ENCODE data around the gene MAPK7. TPM values are rescaled to one million over a fixed set of nuclear protein-coding genes. Genes with fewer than 3 reads are reported as not detected.

MAPK7 gene
- total and polyA plus RNA-seq, 2 of the 8 experiments (the other 6 are each of a cell fraction or from before 2014, with no cell fraction given) = 15.2 to 28.1 TPM

DNA sequence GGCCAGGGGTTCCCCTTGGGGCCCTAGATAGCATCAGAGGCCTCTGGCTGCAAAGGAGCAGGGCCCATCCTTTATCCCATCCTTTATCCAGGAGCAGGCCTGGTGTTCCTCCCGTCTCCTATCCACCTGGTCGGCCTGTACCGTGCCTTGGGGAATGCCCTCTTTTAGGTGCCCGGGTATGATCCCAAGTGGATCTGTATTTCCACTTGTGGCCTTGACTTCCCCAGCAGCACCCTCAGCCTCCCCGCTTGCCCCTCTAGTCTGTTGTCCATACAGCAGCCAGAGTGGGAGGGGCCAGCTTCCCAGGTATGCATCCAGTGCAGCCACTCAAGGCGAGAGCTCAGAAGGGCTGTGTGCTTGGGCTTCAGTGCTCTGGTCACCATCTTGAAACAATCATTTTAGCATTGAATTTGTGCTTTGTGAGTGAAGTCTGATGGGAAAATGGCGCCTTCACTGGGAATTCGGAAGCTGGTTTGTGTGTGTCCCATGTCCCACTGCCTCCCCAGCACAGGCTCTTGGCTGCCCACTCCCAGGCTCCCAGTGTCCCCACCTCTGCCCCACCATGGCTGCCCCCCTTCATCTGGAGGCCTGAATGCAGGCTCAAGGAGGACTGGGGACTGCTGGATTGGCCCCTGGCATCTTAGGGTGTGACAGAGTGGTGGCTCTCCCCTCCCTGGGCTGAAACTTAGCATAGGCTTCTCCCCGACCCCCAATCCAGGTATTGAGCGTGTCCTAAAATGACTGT lies 29.5 kb downstream of the MAPK7 start:
- Histone ChIP-seq H3K79me1 (ENCODE audit: low read depth, low read length) (no peaks in the 10 kb centered on the region), H3K4ac (replicated peaks; ENCODE audit: insufficient read length, low read depth, low read length) (no peak overlapping the region), H3K14ac (ENCODE audit: insufficient read length) (no peak overlapping the region), H2BK120ac (replicated peaks; ENCODE audit: low read depth, low read length) (no peak overlapping the region), H3K9me3 (ENCODE audit: insufficient read depth in 2 of 2, low read depth in 1 of 2, low read length in 1 of 2) (no peaks in the 10 kb centered on the region), H2AFZ (ENCODE audit: low read length) (no peak overlapping the region), H2BK12ac (ENCODE audit: low read depth, low read length) (no peak overlapping the region), H2BK5ac (ENCODE audit: low read depth, low read length) (no peak overlapping the region), H3K4me1 (replicated peaks in 1 of 4; ENCODE audit: control insufficient read depth in 3 of 4, insufficient read depth in 4 of 4, low read length in 3 of 4) (peaks cover 0 to 13% (median 6%) of the 10 kb centered on the region in 4 experiments; a peak in 4 of 7 replicates), H2BK20ac (ENCODE audit: low read length) (no peak overlapping the region), H3K23me2 (ENCODE audit: low read depth, low read length) (peaks cover 7% of the 10 kb centered on the region; the same call in 1 of the 2 replicates), H3K4me2 (ENCODE audit: insufficient read depth in 1 of 2, low read depth in 2 of 2, low read length in 2 of 2) (no peak overlapping the region), H3K18ac (ENCODE audit: extremely low read depth, low read length) (no peak overlapping the region), H3K56ac (replicated peaks; ENCODE audit: insufficient read length, low read depth, low read length) (no peak overlapping the region), H4K5ac (ENCODE audit: insufficient read length, low read depth, low read length) (no peak overlapping the region), H3K36me3 (ENCODE audit: control insufficient read depth in 2 of 4, insufficient read depth in 4 of 4, low read length in 3 of 4) (no peaks in the 10 kb centered on the region), H4K91ac (replicated peaks; ENCODE audit: insufficient read length, low read length) (peak overlapping the region; percentile 0), H3K23ac (ENCODE audit: insufficient read length) (no peak overlapping the region), H3K27me3 (replicated peaks in 1 of 4; ENCODE audit: control insufficient read depth in 3 of 4, extremely low read depth in 1 of 4, insufficient read depth in 3 of 4, low read length in 3 of 4) (peaks cover 0 to 4% (median 0%) of the 10 kb centered on the region in 4 experiments; a peak in 1 of 7 replicates), H3K79me2 (ENCODE audit: control insufficient read depth in 1 of 2, insufficient read depth in 2 of 2, low read length in 2 of 2) (no peaks in the 10 kb centered on the region), H2AK5ac (ENCODE audit: low read depth, low read length) (no peak overlapping the region), H3K4me3 (ENCODE audit: extremely low read depth in 1 of 4, insufficient read depth in 2 of 4, low read depth in 3 of 4, low read length in 4 of 4) (no peak overlapping the region), H4K8ac (ENCODE audit: extremely low read depth, insufficient read depth, low read length) (no peak overlapping the region), H2BK15ac (ENCODE audit: low read length) (no peak overlapping the region), H4K20me1 (replicated peaks in 1 of 2; ENCODE audit: control insufficient read depth in 1 of 2, insufficient read depth in 2 of 2, low read length in 2 of 2) (peaks cover 0 to 1% of the 10 kb centered on the region in 2 experiments), H3K27ac (ENCODE audit: low read depth, low read length) (no peak overlapping the region), H3K9ac (replicated peaks in 1 of 4; ENCODE audit: extremely low read depth in 1 of 4, low read depth in 3 of 4, low read length in 3 of 4) (no peak overlapping the region)
- ChIA-PET POLR2A (ENCODE audit: partially characterized antibody) (interaction anchor here (1.2 kb wide), 1 partner anchor 40 kb away, joined by 3 read pairs; no protein-coding TSS in a partner anchor), CTCF (ENCODE audit: partially characterized antibody) (interaction anchor here (0.7 to 1.1 kb wide), 5 partner anchors 8 to 345 kb away, joined by 3 to 4 read pairs (median 3); no protein-coding TSS in a partner anchor)
- DNase-seq (ENCODE audit: low read depth in 1 of 2, low spot score in 2 of 2) (no peak), FAIRE-seq (no peak)
- TF ChIP-seq MAFK (IDR thresholded peaks at IDR 0.05; ENCODE audit: low read depth, low read length) = no peak
- no peak for TF ChIP-seq ASH2L (IDR thresholded peaks at IDR 0.05; ENCODE audit: low read length)
- TF ChIP-seq CHD1 (IDR thresholded peaks at IDR 0.05; ENCODE audit: low read depth, low read length) = no peak
- TF ChIP-seq, protein P1, sequence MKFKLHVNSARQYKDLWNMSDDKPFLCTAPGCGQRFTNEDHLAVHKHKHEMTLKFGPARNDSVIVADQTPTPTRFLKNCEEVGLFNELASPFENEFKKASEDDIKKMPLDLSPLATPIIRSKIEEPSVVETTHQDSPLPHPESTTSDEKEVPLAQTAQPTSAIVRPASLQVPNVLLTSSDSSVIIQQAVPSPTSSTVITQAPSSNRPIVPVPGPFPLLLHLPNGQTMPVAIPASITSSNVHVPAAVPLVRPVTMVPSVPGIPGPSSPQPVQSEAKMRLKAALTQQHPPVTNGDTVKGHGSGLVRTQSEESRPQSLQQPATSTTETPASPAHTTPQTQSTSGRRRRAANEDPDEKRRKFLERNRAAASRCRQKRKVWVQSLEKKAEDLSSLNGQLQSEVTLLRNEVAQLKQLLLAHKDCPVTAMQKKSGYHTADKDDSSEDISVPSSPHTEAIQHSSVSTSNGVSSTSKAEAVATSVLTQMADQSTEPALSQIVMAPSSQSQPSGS (IDR thresholded peaks at IDR 0.05; ENCODE audit: low read length) = no peak
- 96% methylated on average over 10 of the region's 10 CpGs; no CpG with 5 or more reads in 1 of the 2 experiments for WGBS, 2 experiments (ENCODE audit: extremely low coverage in 1 of 2, insufficient coverage in 1 of 2, insufficient read length in 1 of 2, insufficient replicate concordance in 2 of 2, low coverage in 1 of 2, low lambda C conversion rate in 2 of 2, missing lambda C conversion rate in 1 of 2)

Measured in H1 (cell line).